HepG2 (cell line): ENCODE results near the gene GNA14. TPM values are rescaled to one million over a fixed set of nuclear protein-coding genes. Genes with fewer than 3 reads are reported as not detected.

Experiments
- ATAC-seq: fragments of 200-7000 bp; cut with Tn5 transposase; 3 replicates; pipeline ENCODE4 v1.9.1; 2020; ENCODE audit warnings: mild to moderate bottlenecking, moderate library complexity
- BruUV-seq: library from RNA; stranded (reverse); fragments of 400-500 nt; replicated peaks from 2 replicates; lab custom pipeline; 2021; lab: Mats Ljungman, UMichigan
- CTCF ChIA-PET: fragments of 300-600 bp; formaldehyde crosslinking; extraction: SDS; loops from one replicate; lab custom pipeline; 2021; ENCODE audit warnings: low total read pairs, inconsistent platforms, low intra/inter-chr PET ratio; lab: Yijun Ruan, JAX
- POLR2A ChIA-PET: fragments of 350-600 bp; sonication (Branson Sonifier 250); formaldehyde crosslinking; loops from one replicate; lab custom pipeline; 2020; ENCODE audit warnings: antibody characterized with exemption, inconsistent platforms; lab: Yijun Ruan, JAX
- DNase-seq: peaks from one replicate; pipeline ENCODE4 v3.0.0-alpha.2; 2015; ENCODE audit warnings: low spot score
- FAIRE-seq: peaks from 3 replicates; lab custom pipeline; 2011; peaks lifted over from hg19 to GRCh38; lab: Jason Lieb, UNC
- H2AFZ ChIP-seq: one replicate; pipeline ENCODE4 v1.6.1; 2011; ENCODE audit warnings: low read length, inconsistent platforms
- H3K27ac ChIP-seq: fragments of 300-600 bp; 3 replicates; pipeline ENCODE4 v1.8.0; 2011; ENCODE audit warnings: mixed run types, mild to moderate bottlenecking, mixed read lengths, low read length, inconsistent platforms; ENCODE audit not compliant: insufficient read depth; ENCODE audit errors: extremely low read length
- H3K27me3 ChIP-seq, 2 experiments: fragments of 200-600 bp in 1 of 2; 2 replicates in 1 of 2; 3 replicates in 1 of 2; pipeline versions ENCODE4 v1.6.0 to v1.8.0; 2011; ENCODE audit warnings: low read length in 2 of 2, mild to moderate bottlenecking in 2 of 2, moderate library complexity in 2 of 2, inconsistent platforms in 1 of 2; ENCODE audit not compliant: insufficient read depth in 2 of 2, control insufficient read depth in 1 of 2
- H3K36me3 ChIP-seq, 2 experiments: fragments of 200-600 bp in 1 of 2; replicated peaks in 1 of 2; 2 replicates in 1 of 2; 3 replicates in 1 of 2; pipeline versions ENCODE4 v1.5.1 to v1.8.0; 2011; ENCODE audit warnings: low read length in 2 of 2, inconsistent platforms in 1 of 2; ENCODE audit not compliant: insufficient read depth in 2 of 2, control insufficient read depth in 1 of 2
- H3K4me1 ChIP-seq: 2 replicates; pipeline ENCODE4 v1.5.1; 2012; ENCODE audit warnings: low read length, inconsistent platforms; ENCODE audit not compliant: insufficient read depth
- H3K4me2 ChIP-seq: 2 replicates; pipeline ENCODE4 v1.6.0; 2011; ENCODE audit warnings: low read depth, low read length, inconsistent platforms
- H3K4me3 ChIP-seq, 3 experiments: fragments of 200-600 bp in 1 of 3; sonication (generic), shearing (Covaris generic) in 1 of 3; replicated peaks in 1 of 3; 2 replicates each; pipeline ENCODE4 v1.5.1; 2011 to 2016; ENCODE audit warnings: low read length in 3 of 3, inconsistent platforms in 2 of 3, low read depth in 2 of 3, mild to moderate bottlenecking in 2 of 3, control low read depth in 1 of 3, mixed read lengths in 1 of 3; ENCODE audit not compliant: insufficient read depth in 1 of 3
- H3K79me2 ChIP-seq: one replicate; pipeline ENCODE4 v1.6.1; 2011; ENCODE audit warnings: low read length, inconsistent platforms; ENCODE audit not compliant: insufficient read depth
- H3K9ac ChIP-seq: 2 replicates; pipeline ENCODE4 v1.6.0; 2011; ENCODE audit warnings: mild to moderate bottlenecking, low read depth, low read length, inconsistent platforms; ENCODE audit not compliant: insufficient read depth
- H3K9me3 ChIP-seq: 2 replicates; pipeline ENCODE4 v1.5.1; 2012; ENCODE audit warnings: mild to moderate bottlenecking, low read length
- H4K20me1 ChIP-seq: 2 replicates; pipeline ENCODE4 v1.6.0; 2011; ENCODE audit warnings: inconsistent platforms, mild to moderate bottlenecking, low read length, moderate library complexity; ENCODE audit not compliant: insufficient read depth
- PCBP1 ChIP-seq: fragments of 200-400 bp; formaldehyde crosslinking; IDR thresholded peaks from 2 replicates; pipeline ENCODE4 v1.6.1; 2017; ENCODE audit warnings: mild to moderate bottlenecking, low read depth, low read length, borderline replicate concordance
- SMAD9 ChIP-seq: sonication (generic); formaldehyde crosslinking; IDR thresholded peaks from 2 replicates; pipeline ENCODE4 v1.5.1; 2020; ENCODE audit warnings: mild to moderate bottlenecking, missing genetic modification reagents
- SRY ChIP-seq: sonication (generic); formaldehyde crosslinking; IDR thresholded peaks from 2 replicates; pipeline ENCODE4 v1.8.0; 2022; ENCODE audit warnings: mild to moderate bottlenecking, missing genetic modification reagents
- ZNF530 ChIP-seq: sonication (generic); formaldehyde crosslinking; IDR thresholded peaks from 2 replicates; pipeline ENCODE4 v1.5.0; 2020; ENCODE audit warnings: low read depth, mild to moderate bottlenecking, missing genetic modification reagents
- ZNF562 ChIP-seq: sonication (generic); formaldehyde crosslinking; IDR thresholded peaks from 2 replicates; pipeline ENCODE4 v1.8.0; 2022; ENCODE audit warnings: missing genetic modification reagents, borderline replicate concordance
- WGBS: methylation state at CpG from one replicate; pipeline ENCODE4 v1.1.6; 2017; ENCODE audit warnings: low lambda C conversion rate; 5-methylcytosine and 5-hydroxymethylcytosine counted together
- in situ Hi-C: cut with HindIII; loops from 2 replicates; pipeline ENCODE4 v1.10.0; 2017; ENCODE audit warnings: low pct_unique_long_range_greater_than_20kb; ENCODE audit not compliant: extremely low pct_ligation_motif_present
- intact Hi-C: fragments of 100-400 bp; cut with micrococcal nuclease; formaldehyde crosslinking; loops from one replicate; pipeline ENCODE4 v1.10.0; 2022; ENCODE audit not compliant: unreplicated experiment
- polyA plus RNA-seq, 8 experiments: library from polyadenylated mRNA; depleted of rRNA in 3 of 8; stranded (reverse) in 7 of 8; unstranded in 1 of 8; fragments of >200 nt; fragmentation: Illumina TruSeq in 4 of 8; extraction: Trizol in 4 of 8; gene quantifications; 2 replicates each; pipeline versions ENCODE4 v1.2.1 to v1.2.3, GENCODE V29; 2011 to 2016; ENCODE audit warnings: low read depth in 4 of 8, missing spikeins in 1 of 8, mixed read lengths in 1 of 8; ENCODE audit not compliant: insufficient read depth in 1 of 8
- total RNA-seq, 5 experiments: library from RNA; depleted of rRNA; stranded (reverse); fragments of >200 nt; fragmentation: Illumina TruSeq; extraction: Trizol; gene quantifications; 2 replicates each; pipeline ENCODE4 v1.2.3, GENCODE V29; 2016; ENCODE audit warnings: low read depth in 1 of 5

The GNA14 gene
- total and polyA plus RNA-seq, 2 of the 13 experiments (the other 11 are each of a cell fraction or from before 2014, with no cell fraction given): not detected

DNA sequence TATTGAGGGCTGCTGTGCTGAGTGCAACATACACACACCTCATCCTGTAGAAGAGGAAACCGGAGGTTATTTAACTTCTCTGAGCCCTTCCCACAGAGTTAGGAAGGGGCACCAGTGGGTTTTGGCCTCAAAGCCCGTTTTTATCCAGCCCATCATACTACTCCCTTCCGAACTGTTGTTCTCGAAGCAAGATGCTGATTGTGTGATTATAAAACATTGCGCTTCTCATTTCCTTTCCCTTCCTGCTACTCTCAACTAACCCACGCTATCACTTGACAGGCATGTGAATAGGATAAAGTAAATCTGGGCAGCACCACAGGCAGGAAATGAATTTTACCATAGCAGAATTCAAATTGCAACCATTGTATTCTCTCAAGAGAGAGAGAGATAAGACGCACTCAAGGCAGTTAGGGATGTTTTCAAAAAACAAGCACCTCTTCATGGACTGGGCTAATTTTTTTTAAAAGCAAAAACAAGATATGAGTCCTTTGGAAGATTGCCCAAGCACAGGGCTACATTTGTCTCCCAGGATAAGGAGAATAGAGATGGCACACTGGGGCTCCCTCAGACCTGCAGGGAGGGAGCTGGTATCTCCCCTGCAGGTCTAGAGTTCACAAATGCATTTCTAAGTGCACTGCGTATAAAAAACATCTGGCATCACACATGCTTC lies 52.6 kb downstream of the GNA14 start:
- Histone ChIP-seq H3K4me1 (no peaks in the 10 kb centered on the region), H3K9ac (no peak overlapping the region), H3K27me3 (no peaks in the 10 kb centered on the region), H4K20me1 (no peaks in the 10 kb centered on the region), H2AFZ (no peak overlapping the region), H3K9me3 (no peaks in the 10 kb centered on the region), H3K27ac (no peak overlapping the region), H3K36me3 (no peaks in the 10 kb centered on the region), H3K4me2 (no peak overlapping the region), H3K79me2 (no peaks in the 10 kb centered on the region), H3K4me3 (no peak overlapping the region)
- BruUV-seq: no TSS peak
- ChIA-PET CTCF (no interaction called here), POLR2A (no interaction called here)
- no peak for DNase-seq
- TF ChIP-seq ZNF562 (CRISPR knock-in tag) (no peak), SMAD9 (CRISPR knock-in tag) (no peak), SRY (no peak)
- 46% methylated on average over 8 of the region's 8 CpGs for WGBS
- ATAC-seq: no peak
- in situ Hi-C loops (no loop called here), intact Hi-C loops (no loop called here)
- no peak for FAIRE-seq

DNA sequence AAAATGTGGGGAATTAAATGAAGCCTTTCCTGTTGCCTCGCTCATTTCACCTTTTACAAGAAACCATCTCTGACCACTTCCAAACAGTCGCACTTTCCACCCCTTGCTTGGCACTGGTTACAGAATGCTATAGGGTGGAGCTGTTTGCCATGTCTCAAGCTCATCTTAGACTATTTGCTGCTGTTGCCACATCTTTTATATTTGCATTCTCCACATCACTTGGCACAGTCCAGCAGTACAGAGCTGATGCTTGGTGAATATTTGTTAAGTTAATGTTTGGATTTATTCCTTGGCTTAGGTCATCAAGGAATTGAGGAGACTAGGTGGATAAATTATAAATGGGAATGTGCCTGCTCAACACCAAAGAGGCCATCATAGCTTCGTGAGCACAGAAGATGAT lies 53.2 kb downstream of the GNA14 start:
- no peak overlapping the region for H2AFZ ChIP-seq
- H3K4me3 ChIP-seq: no peak overlapping the region
- ATAC-seq (no peak), DNase-seq (no peak), FAIRE-seq (no peak)
- H3K36me3 ChIP-seq: no peaks in the 10 kb centered on the region
- no TSS peak for BruUV-seq
- no peaks in the 10 kb centered on the region for H3K4me1 ChIP-seq
- no peak overlapping the region for H3K27ac ChIP-seq
- POLR2A ChIA-PET: no interaction called here
- H3K9me3 ChIP-seq: no peaks in the 10 kb centered on the region
- intact Hi-C loops (no loop called here), in situ Hi-C loops (no loop called here)
- no peaks in the 10 kb centered on the region for H3K79me2 ChIP-seq
- CTCF ChIA-PET: no interaction called here
- WGBS: 36% methylated on average over 3 of the region's 3 CpGs
- no peaks in the 10 kb centered on the region for H3K27me3 ChIP-seq
- H4K20me1 ChIP-seq: no peaks in the 10 kb centered on the region
- no peak overlapping the region for H3K9ac ChIP-seq
- no peak overlapping the region for H3K4me2 ChIP-seq
- no peak for TF ChIP-seq ZNF530 (CRISPR knock-in tag)
- no peak for TF ChIP-seq PCBP1
